Keratinocyte (primary cell): ENCODE results near the gene PIAS3. TPM values are rescaled to one million over a fixed set of nuclear protein-coding genes. Genes with fewer than 3 reads are reported as not detected.

Experiments used
- DNase-seq: peaks from one replicate; pipeline ENCODE4 v3.0.0-alpha.2; 2011; ENCODE audit warnings: low read depth, missing footprints, low spot score
- FAIRE-seq: peaks from 2 replicates; lab custom pipeline; 2011; peaks lifted over from hg19 to GRCh38; lab: Jason Lieb, UNC
- H2AFZ ChIP-seq: 2 replicates; pipeline ENCODE4 v1.6.0; 2012; ENCODE audit warnings: low read length, control low read depth, inconsistent platforms; ENCODE audit not compliant: control insufficient read depth
- H3K27ac ChIP-seq: 2 replicates; pipeline ENCODE4 v1.5.1; 2011; ENCODE audit warnings: low read length; ENCODE audit not compliant: control insufficient read depth, insufficient read depth
- H3K27me3 ChIP-seq: 3 replicates; pipeline ENCODE4 v1.6.0; 2011; ENCODE audit warnings: low read length; ENCODE audit not compliant: control insufficient read depth, insufficient read depth; ENCODE audit errors: extremely low read depth
- H3K36me3 ChIP-seq, 2 experiments: 2 replicates in 1 of 2; 3 replicates in 1 of 2; pipeline ENCODE4 v1.5.1; 2011; ENCODE audit warnings: low read length in 2 of 2, mild to moderate bottlenecking in 1 of 2; ENCODE audit not compliant: control insufficient read depth in 2 of 2, insufficient read depth in 2 of 2; ENCODE audit errors: extremely low read depth in 1 of 2
- H3K4me1 ChIP-seq: 3 replicates; pipeline ENCODE4 v1.5.1; 2011; ENCODE audit warnings: low read length; ENCODE audit not compliant: control insufficient read depth, insufficient read depth; ENCODE audit errors: extremely low read depth
- H3K4me2 ChIP-seq: 3 replicates; pipeline ENCODE4 v1.6.0; 2011; ENCODE audit warnings: low read depth, low read length; ENCODE audit not compliant: control insufficient read depth, insufficient read depth; ENCODE audit errors: extremely low read depth
- H3K4me3 ChIP-seq, 3 experiments: fragments of 200-600 bp in 1 of 3; sonication (generic) in 1 of 3; 2 replicates in 2 of 3; 3 replicates in 1 of 3; pipeline ENCODE4 v1.5.1; 2011 to 2016; ENCODE audit warnings: low read length in 3 of 3, mild to moderate bottlenecking in 3 of 3, control low read depth in 2 of 3, inconsistent platforms in 1 of 3, low read depth in 1 of 3, mixed read lengths in 1 of 3, mixed run types in 1 of 3, moderate library complexity in 1 of 3; ENCODE audit not compliant: control insufficient read depth in 2 of 3, insufficient read depth in 2 of 3; ENCODE audit errors: extremely low read depth in 1 of 3
- H3K79me2 ChIP-seq: 2 replicates; pipeline ENCODE4 v1.6.0; 2012; ENCODE audit warnings: low read length; ENCODE audit not compliant: control insufficient read depth, insufficient read depth
- H3K9ac ChIP-seq: 3 replicates; pipeline ENCODE4 v1.6.0; 2011; ENCODE audit warnings: low read length; ENCODE audit not compliant: control insufficient read depth, insufficient read depth; ENCODE audit errors: extremely low read depth
- H3K9me1 ChIP-seq: 3 replicates; pipeline ENCODE4 v1.6.0; 2011; ENCODE audit warnings: low read length; ENCODE audit not compliant: control insufficient read depth, insufficient read depth; ENCODE audit errors: extremely low read depth
- H3K9me3 ChIP-seq: 2 replicates; pipeline ENCODE4 v1.5.1; 2012; ENCODE audit warnings: low read depth, low read length; ENCODE audit not compliant: control insufficient read depth
- H4K20me1 ChIP-seq: 3 replicates; pipeline ENCODE4 v1.6.0; 2011; ENCODE audit warnings: low read length; ENCODE audit not compliant: control insufficient read depth, insufficient read depth; ENCODE audit errors: extremely low read depth
- EZH2 ChIP-seq: IDR thresholded peaks from one replicate; pipeline ENCODE4 v1.6.1; 2012; ENCODE audit warnings: inconsistent platforms, mild to moderate bottlenecking, low read length, moderate library complexity
- dilution Hi-C: fragments of 300-500 bp; cut with MboI; formaldehyde crosslinking; loops from one replicate; pipeline ENCODE4 v1.7.0; 2020; ENCODE audit warnings: low sequenced_read_pairs; ENCODE audit not compliant: extremely low pct_ligation_motif_present
- polyA plus RNA-seq, 5 experiments: library from polyadenylated mRNA; depleted of rRNA in 3 of 5; stranded (reverse) in 3 of 5; stranded (forward) in 1 of 5; unstranded in 1 of 5; fragments of >200 nt; gene quantifications; 1 replicate in 1 of 5; 2 replicates in 3 of 5; 3 replicates in 1 of 5; pipeline versions ENCODE4 v1.2.1 to v1.2.3, GENCODE V29; 2011 to 2012; ENCODE audit warnings: missing spikeins in 2 of 5, low read depth in 1 of 5, low replicate concordance in 1 of 5
- TF ChIP-seq, protein P1 (sequence below), 3 experiments: IDR thresholded peaks in 1 of 3; conservative IDR thresholded peaks in 1 of 3; optimal IDR thresholded peaks in 1 of 3; 2 replicates in 2 of 3; 3 replicates in 1 of 3; pipeline versions ENCODE3 to v1.5.1; 2011; ENCODE audit warnings: low read length in 3 of 3, mild to moderate bottlenecking in 3 of 3, moderate library complexity in 2 of 3, control low read depth in 1 of 3, inconsistent platforms in 1 of 3; ENCODE audit not compliant: insufficient read depth in 2 of 3; ENCODE audit errors: extremely low read depth in 1 of 3

PIAS3 gene
- polyA plus RNA-seq, 1 donor (not counting 4 experiments of a cell fraction or from before 2014, with no cell fraction given) = 26.9 TPM

DNA sequence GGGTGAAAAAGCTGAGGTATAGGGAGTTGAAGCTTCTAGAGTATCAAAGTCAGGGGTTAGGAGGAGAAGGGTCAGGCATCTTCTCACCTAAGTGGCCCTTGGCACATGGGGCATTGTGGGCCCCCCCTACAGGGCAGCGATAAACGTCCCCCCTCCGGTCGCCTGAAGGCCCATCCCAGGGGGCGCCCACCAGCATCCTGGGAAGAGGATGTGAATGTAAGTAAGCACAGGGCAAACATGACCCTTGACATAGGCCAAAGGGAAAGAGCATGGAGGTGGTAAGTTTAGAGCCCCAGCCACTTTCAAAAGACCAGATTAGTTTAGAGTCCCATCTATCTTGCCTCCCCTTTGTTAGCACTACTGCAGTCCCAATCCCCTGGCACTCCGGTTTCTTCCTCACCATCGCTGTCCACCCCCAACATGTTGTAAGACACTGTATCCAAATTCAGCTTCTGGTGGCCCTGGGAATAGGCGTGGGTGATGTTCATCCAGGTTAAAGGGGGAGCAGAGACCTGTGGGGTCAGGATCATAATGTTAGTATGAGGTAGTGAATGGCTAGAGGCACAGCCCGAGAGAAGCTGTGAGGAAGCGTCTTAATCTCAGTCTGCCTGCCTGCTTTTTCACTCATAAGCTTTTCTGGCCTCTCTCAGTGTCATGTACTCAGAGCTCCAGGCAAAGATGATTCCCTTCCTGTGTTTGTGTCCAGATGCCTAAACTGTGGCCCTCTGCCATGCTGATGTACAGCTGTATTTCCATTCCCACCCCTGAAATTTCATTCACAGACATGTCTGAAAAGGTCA lies 48.3 kb upstream of the PIAS3 start:
- no peak overlapping the region for H3K27ac ChIP-seq

GRCh38 chr1:145901312-145902021 lies 42.6 kb upstream of the PIAS3 start:
- FAIRE-seq = no peak
- TF ChIP-seq EZH2 = no peak
- TF ChIP-seq, protein P1, sequence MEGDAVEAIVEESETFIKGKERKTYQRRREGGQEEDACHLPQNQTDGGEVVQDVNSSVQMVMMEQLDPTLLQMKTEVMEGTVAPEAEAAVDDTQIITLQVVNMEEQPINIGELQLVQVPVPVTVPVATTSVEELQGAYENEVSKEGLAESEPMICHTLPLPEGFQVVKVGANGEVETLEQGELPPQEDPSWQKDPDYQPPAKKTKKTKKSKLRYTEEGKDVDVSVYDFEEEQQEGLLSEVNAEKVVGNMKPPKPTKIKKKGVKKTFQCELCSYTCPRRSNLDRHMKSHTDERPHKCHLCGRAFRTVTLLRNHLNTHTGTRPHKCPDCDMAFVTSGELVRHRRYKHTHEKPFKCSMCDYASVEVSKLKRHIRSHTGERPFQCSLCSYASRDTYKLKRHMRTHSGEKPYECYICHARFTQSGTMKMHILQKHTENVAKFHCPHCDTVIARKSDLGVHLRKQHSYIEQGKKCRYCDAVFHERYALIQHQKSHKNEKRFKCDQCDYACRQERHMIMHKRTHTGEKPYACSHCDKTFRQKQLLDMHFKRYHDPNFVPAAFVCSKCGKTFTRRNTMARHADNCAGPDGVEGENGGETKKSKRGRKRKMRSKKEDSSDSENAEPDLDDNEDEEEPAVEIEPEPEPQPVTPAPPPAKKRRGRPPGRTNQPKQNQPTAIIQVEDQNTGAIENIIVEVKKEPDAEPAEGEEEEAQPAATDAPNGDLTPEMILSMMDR (optimal IDR thresholded peaks at IDR 0.05 in 1 of 3, IDR thresholded peaks at IDR 0.05 in 1 of 3, conservative IDR thresholded peaks at IDR 0.05 in 1 of 3; ENCODE audit: extremely low read depth in 1 of 3, insufficient read depth in 2 of 3, low read length in 3 of 3) = peak in 1 of 3 experiments; percentile 6
- dilution Hi-C loops = no loop called here

More for the DNA sequence above, 48.3 kb upstream of the PIAS3 start:
- Histone ChIP-seq H3K4me1 (peaks cover 15% of the 10 kb centered on the region), H3K9ac (no peak overlapping the region), H3K79me2 (no peaks in the 10 kb centered on the region), H2AFZ (no peak overlapping the region), H3K36me3 (peaks cover 7 to 8% of the 10 kb centered on the region in 2 experiments), H3K9me1 (no peaks in the 10 kb centered on the region), H3K27me3 (no peaks in the 10 kb centered on the region), H3K9me3 (no peaks in the 10 kb centered on the region), H3K4me3 (no peak overlapping the region), H3K4me2 (no peak overlapping the region), H4K20me1 (no peaks in the 10 kb centered on the region)
- DNase-seq (no peak), FAIRE-seq (no peak)
- TF ChIP-seq EZH2 = no peak
- TF ChIP-seq, protein P1 (optimal IDR thresholded peaks at IDR 0.05 in 1 of 3, IDR thresholded peaks at IDR 0.05 in 1 of 3, conservative IDR thresholded peaks at IDR 0.05 in 1 of 3; ENCODE audit: extremely low read depth in 1 of 3, insufficient read depth in 2 of 3, low read length in 3 of 3) = no peak
- dilution Hi-C loops = no loop called here

More at GRCh38 chr1:145901312-145902021, 42.6 kb upstream of the PIAS3 start:
- Histone ChIP-seq H3K36me3 (peaks cover 0 to 3% of the 10 kb centered on the region in 2 experiments), H3K27ac (no peak overlapping the region), H2AFZ (no peak overlapping the region), H3K9me1 (no peaks in the 10 kb centered on the region), H3K79me2 (no peaks in the 10 kb centered on the region), H4K20me1 (no peaks in the 10 kb centered on the region), H3K9me3 (no peaks in the 10 kb centered on the region), H3K4me3 (no peak overlapping the region), H3K4me2 (no peak overlapping the region), H3K27me3 (no peaks in the 10 kb centered on the region), H3K9ac (no peak overlapping the region), H3K4me1 (no peaks in the 10 kb centered on the region)
- no peak for DNase-seq
